Measurements from ENCODE around the gene ZNF284.

DNA sequence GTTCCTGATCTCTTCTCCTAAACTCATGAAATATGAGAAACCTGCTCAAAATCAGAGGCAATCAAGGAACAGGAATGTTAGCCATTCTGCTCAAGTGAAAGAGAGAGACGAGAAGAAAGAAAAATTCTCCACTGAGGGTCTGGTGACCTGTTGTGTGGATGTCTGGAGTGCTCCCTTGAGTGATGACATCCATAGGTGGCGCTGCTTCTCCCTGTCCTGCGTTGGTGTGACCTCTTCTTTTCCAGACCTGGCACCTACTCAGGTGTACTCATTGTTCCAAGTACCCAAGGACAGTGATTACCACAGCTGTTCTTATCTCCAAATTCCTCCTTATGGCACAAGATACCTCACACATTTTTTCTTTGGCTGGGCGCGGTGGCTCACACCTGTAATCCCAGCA is 16.1 kb upstream of the ZNF284 start:
- TF ChIP-seq SIN3A (IDR thresholded peaks at IDR 0.05; ENCODE audit: borderline replicate concordance, low read depth, low read length) (no peak), RXRA (IDR thresholded peaks at IDR 0.05; ENCODE audit: borderline replicate concordance, low read depth) (no peak), RAD21 (IDR thresholded peaks at IDR 0.05; ENCODE audit: low read length) (no peak), ELF1 (IDR thresholded peaks at IDR 0.05) (no peak), YY1 (IDR thresholded peaks at IDR 0.05; ENCODE audit: low read depth) (no peak), FOXM1 (IDR thresholded peaks at IDR 0.05; ENCODE audit: low read depth) (no peak), GABPA (IDR thresholded peaks at IDR 0.05; ENCODE audit: low read depth) (no peak)
- TF ChIP-seq, protein P1, sequence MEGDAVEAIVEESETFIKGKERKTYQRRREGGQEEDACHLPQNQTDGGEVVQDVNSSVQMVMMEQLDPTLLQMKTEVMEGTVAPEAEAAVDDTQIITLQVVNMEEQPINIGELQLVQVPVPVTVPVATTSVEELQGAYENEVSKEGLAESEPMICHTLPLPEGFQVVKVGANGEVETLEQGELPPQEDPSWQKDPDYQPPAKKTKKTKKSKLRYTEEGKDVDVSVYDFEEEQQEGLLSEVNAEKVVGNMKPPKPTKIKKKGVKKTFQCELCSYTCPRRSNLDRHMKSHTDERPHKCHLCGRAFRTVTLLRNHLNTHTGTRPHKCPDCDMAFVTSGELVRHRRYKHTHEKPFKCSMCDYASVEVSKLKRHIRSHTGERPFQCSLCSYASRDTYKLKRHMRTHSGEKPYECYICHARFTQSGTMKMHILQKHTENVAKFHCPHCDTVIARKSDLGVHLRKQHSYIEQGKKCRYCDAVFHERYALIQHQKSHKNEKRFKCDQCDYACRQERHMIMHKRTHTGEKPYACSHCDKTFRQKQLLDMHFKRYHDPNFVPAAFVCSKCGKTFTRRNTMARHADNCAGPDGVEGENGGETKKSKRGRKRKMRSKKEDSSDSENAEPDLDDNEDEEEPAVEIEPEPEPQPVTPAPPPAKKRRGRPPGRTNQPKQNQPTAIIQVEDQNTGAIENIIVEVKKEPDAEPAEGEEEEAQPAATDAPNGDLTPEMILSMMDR (IDR thresholded peaks at IDR 0.05): no peak
- TF ChIP-seq, protein P2, sequence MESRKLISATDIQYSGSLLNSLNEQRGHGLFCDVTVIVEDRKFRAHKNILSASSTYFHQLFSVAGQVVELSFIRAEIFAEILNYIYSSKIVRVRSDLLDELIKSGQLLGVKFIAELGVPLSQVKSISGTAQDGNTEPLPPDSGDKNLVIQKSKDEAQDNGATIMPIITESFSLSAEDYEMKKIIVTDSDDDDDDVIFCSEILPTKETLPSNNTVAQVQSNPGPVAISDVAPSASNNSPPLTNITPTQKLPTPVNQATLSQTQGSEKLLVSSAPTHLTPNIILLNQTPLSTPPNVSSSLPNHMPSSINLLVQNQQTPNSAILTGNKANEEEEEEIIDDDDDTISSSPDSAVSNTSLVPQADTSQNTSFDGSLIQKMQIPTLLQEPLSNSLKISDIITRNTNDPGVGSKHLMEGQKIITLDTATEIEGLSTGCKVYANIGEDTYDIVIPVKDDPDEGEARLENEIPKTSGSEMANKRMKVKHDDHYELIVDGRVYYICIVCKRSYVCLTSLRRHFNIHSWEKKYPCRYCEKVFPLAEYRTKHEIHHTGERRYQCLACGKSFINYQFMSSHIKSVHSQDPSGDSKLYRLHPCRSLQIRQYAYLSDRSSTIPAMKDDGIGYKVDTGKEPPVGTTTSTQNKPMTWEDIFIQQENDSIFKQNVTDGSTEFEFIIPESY (IDR thresholded peaks at IDR 0.05; ENCODE audit: borderline replicate concordance, low read depth): no peak
- TF ChIP-seq, protein P3, sequence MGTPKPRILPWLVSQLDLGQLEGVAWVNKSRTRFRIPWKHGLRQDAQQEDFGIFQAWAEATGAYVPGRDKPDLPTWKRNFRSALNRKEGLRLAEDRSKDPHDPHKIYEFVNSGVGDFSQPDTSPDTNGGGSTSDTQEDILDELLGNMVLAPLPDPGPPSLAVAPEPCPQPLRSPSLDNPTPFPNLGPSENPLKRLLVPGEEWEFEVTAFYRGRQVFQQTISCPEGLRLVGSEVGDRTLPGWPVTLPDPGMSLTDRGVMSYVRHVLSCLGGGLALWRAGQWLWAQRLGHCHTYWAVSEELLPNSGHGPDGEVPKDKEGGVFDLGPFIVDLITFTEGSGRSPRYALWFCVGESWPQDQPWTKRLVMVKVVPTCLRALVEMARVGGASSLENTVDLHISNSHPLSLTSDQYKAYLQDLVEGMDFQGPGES (IDR thresholded peaks at IDR 0.05; ENCODE audit: low read depth, low read length): no peak

Data from SK-N-SH (cell line).